GM12864 (cell line): ENCODE measurements around the gene BPI.

ENCODE experiments used
- DNase-seq: peaks from one replicate; pipeline ENCODE4 v3.0.0-alpha.2; 2011; ENCODE audit warnings: low read depth
- H3K4me3 ChIP-seq: 2 replicates; pipeline ENCODE4 v1.5.1; 2011; ENCODE audit warnings: mild to moderate bottlenecking, low read depth, low read length, control low read depth
- TF ChIP-seq, protein P1 (sequence below): IDR thresholded peaks from 2 replicates; pipeline ENCODE4 v1.5.1; 2011; ENCODE audit warnings: low read depth, mild to moderate bottlenecking, moderate library complexity, low read length, control low read depth, inconsistent platforms; ENCODE audit errors: missing control alignments

The BPI gene

DNA sequence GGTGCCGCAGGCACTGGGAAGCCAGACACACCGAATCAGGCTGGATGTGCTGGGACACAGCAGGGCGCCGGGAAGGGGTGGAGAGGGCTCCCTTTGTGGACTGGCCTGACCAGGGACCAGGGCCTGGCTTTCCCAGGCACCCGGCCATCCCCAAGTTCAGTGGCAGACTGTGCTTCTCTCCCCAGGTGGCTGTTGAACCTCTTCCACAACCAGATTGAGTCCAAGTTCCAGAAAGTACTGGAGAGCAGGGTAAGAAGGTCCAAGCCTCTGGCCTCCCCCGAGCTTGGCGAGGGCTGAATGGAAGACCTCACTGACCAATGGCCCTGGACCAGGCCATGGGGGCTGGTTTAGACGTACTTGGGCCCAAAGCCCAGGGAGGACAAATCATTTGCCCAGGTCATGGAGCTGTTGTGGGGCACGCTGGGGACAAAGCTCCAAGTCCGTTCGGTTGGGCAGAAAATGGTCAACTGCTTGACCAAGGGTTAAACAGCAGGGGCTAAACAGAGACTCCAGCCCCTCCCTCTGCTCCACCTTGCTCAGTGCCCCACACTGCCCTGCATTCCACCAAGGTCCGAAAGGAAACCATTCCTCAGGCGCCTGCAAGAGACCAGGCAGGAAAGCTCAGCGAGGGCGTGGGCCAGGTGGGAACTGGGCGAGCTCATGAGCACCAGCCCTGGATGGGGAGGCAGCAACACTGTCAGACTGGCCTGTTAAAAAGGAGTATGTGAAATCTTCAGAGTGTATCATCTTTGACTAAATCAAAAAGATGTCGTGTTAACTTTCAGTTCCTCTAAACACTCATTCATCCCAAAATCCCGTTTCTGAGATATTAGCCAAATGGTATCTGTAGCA, 51.4 kb downstream of the BPI start:
- TF ChIP-seq, protein P1, sequence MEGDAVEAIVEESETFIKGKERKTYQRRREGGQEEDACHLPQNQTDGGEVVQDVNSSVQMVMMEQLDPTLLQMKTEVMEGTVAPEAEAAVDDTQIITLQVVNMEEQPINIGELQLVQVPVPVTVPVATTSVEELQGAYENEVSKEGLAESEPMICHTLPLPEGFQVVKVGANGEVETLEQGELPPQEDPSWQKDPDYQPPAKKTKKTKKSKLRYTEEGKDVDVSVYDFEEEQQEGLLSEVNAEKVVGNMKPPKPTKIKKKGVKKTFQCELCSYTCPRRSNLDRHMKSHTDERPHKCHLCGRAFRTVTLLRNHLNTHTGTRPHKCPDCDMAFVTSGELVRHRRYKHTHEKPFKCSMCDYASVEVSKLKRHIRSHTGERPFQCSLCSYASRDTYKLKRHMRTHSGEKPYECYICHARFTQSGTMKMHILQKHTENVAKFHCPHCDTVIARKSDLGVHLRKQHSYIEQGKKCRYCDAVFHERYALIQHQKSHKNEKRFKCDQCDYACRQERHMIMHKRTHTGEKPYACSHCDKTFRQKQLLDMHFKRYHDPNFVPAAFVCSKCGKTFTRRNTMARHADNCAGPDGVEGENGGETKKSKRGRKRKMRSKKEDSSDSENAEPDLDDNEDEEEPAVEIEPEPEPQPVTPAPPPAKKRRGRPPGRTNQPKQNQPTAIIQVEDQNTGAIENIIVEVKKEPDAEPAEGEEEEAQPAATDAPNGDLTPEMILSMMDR: no peak
- H3K4me3 ChIP-seq: no peak overlapping the region
- DNase-seq: no peak

DNA sequence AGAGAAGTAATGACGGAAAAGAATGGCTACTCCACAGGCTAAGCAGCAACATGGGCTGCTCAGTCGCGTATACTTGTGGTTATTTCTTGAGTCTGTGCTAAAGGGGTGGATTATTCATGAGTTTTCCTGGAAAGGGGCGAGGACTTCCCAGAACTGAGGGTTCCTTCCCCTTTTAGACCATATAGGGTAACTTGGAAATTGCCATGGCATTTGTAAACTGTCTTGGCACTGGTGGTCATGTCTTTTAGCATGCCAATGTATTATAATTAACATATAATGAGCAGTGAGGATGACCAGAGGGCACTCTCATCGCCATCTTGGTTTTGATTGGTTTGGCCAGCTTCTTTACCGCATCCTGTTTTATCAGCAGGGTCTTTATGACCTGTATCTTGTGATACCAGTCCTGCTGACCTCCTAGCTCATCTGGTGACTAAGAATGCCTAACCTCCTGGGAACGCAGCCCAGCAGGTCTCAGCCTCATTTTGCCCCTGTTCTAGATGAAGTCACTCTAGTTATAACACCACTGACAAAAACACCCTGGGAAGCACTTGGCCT, 53.8 kb downstream of the BPI start:
- TF ChIP-seq, protein P1: no peak
- DNase-seq: no peak
- H3K4me3 ChIP-seq: no peak overlapping the region

DNA sequence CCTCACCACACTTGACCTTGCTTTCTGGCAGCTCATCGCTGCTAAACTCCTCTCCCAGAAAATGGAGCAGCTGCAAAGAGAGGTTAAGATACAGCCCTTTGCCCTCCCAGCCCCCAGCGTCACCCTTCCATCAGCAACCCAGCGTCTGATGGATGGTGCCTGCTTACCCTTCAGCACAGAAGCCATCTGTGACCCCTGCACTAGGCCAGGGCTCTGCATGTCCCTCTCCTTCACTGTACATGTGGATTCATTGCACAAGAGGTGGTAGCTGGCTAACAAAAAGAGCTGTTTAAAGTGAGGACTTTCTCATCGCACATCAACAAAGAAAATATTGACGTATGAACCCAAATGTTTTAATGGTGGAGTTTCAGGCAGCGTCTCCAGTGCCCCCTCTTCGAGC, 54.6 kb downstream of the BPI start:
- H3K4me3 ChIP-seq: no peak overlapping the region
- no peak for DNase-seq
- TF ChIP-seq, protein P1: no peak

DNA sequence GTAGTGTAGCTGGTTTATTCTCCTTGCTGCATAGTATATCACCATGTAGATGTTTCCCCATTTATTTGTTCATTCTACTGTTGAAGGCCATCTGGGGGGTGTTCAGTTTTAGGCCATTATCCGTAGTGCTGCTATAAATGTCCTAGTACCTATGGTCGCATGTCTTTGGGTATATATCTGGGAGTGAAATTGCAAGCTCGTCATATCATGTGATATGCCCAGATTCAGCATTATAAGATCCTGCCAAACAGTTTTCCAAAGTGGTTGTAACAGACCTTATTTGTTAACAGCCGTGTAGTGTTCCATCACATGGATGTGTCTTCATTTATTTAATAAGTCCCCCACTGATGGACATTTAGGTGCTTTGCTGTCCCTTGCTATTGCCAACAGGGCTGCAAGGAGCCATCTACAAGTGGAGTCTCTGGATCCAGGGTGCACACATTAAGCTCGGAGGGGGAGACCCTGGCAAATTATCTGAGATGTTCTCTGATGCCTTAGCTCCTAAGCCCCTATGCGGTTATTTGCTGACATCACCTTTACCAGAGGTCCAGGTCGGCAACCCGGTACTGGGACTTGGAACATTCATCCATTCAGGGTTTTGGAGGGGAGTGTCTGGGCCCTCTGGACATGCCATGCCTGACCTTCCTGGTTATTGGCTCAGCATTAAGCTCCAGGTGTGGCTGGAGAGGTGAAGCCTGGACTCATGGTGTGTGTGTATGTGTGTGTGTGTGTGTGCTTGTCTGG, 59.2 kb downstream of the BPI start:
- no peak overlapping the region for H3K4me3 ChIP-seq
- TF ChIP-seq, protein P1: no peak
- DNase-seq: no peak

DNA sequence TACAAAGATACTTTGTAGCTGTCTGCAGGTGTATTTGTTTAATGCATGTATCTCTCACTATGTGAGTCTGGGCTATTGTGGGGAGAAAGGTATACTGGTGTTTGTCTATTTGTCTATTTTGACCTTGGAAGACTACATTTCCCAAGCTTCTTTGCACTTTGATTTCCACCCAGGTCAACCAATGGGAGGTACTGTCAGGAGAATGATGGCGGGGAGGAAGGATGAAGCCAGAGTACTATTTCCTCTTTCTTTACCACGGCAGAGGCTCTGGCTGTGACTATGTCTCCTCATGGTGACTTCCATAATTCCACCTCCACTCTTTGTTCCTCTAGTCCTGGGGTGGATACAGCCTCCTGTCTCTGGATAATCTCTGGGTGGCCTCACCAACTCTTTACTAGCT, 65.4 kb downstream of the BPI start:
- DNase-seq: no peak
- no peak overlapping the region for H3K4me3 ChIP-seq
- TF ChIP-seq, protein P1: no peak

DNA sequence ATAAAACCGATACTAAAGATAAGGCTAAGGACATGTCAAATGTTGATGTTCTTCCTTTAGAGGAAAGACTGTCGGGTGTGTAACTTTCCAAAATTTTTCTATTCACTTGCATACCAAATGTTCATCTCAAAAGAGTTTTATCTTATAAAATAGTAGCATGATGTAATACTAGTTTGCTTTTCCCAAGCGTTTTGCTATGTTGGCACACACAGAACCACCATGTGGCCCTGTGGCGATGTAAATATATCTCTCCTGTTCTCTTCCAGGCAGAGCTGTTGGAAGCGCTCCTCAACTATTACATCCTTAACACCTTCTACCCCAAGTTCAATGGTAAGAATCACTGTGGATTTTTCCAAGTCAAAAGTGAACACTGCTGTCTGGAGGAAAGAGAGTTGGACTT, 68.8 kb downstream of the BPI start:
- DNase-seq: no peak
- H3K4me3 ChIP-seq: no peak overlapping the region
- TF ChIP-seq, protein P1: no peak
